H9 (cell line): ENCODE data around the gene MARCHF3. TPM values are rescaled to one million over a fixed set of nuclear protein-coding genes. Genes with fewer than 3 reads are reported as not detected.

ENCODE experiments used
- DNase-seq: peaks from one replicate; pipeline ENCODE4 v3.0.0-alpha.2; 2017
- H2AFZ ChIP-seq: one replicate; pipeline ENCODE4 v1.6.1; 2013; ENCODE audit warnings: mild to moderate bottlenecking, low read length, control low read depth, moderate library complexity
- H2AK5ac ChIP-seq: 2 replicates; pipeline ENCODE4 v1.6.1; 2013; ENCODE audit warnings: low read length, control low read depth, mixed read lengths; ENCODE audit not compliant: insufficient read length
- H2BK120ac ChIP-seq: one replicate; pipeline ENCODE4 v1.6.1; 2013; ENCODE audit warnings: low read depth, mild to moderate bottlenecking, low read length, control low read depth, inconsistent platforms; ENCODE audit not compliant: poor library complexity, severe bottlenecking
- H2BK12ac ChIP-seq: 2 replicates; pipeline ENCODE4 v1.6.1; 2013; ENCODE audit warnings: low read length, control low read depth, mixed read lengths, low read depth; ENCODE audit not compliant: insufficient read length
- H2BK15ac ChIP-seq: 2 replicates; pipeline ENCODE4 v1.6.1; 2013; ENCODE audit warnings: low read depth, low read length, control low read depth
- H2BK20ac ChIP-seq: one replicate; pipeline ENCODE4 v1.6.1; 2013; ENCODE audit warnings: low read depth, mild to moderate bottlenecking, low read length, control low read depth, inconsistent platforms; ENCODE audit not compliant: poor library complexity, severe bottlenecking
- H2BK5ac ChIP-seq: 2 replicates; pipeline ENCODE4 v1.6.1; 2013; ENCODE audit warnings: low read length, control low read depth, mixed read lengths; ENCODE audit not compliant: insufficient read length
- H3K14ac ChIP-seq: 2 replicates; pipeline ENCODE4 v1.6.1; 2013; ENCODE audit warnings: low read length, control low read depth; ENCODE audit not compliant: insufficient read depth
- H3K18ac ChIP-seq: 2 replicates; pipeline ENCODE4 v1.6.1; 2013; ENCODE audit warnings: low read depth, mild to moderate bottlenecking, mixed read lengths, low read length, control low read depth; ENCODE audit not compliant: insufficient read length
- H3K23ac ChIP-seq: 2 replicates; pipeline ENCODE4 v1.6.1; 2013; ENCODE audit warnings: low read length, control low read depth, mixed read lengths, low read depth; ENCODE audit not compliant: insufficient read length
- H3K23me2 ChIP-seq: 2 replicates; pipeline ENCODE4 v1.6.1; 2013; ENCODE audit warnings: low read depth, mild to moderate bottlenecking, mixed read lengths, low read length, control low read depth; ENCODE audit not compliant: insufficient read length, poor library complexity, severe bottlenecking
- H3K27ac ChIP-seq: 2 replicates; pipeline ENCODE4 v1.5.1; 2013; ENCODE audit warnings: low read length, control low read depth, mixed read lengths, low read depth; ENCODE audit not compliant: insufficient read length
- H3K27me3 ChIP-seq: 2 replicates; pipeline ENCODE4 v1.6.1; 2013; ENCODE audit warnings: low read length, control low read depth, inconsistent platforms; ENCODE audit not compliant: insufficient read depth
- H3K4ac ChIP-seq: 2 replicates; pipeline ENCODE4 v1.6.1; 2013; ENCODE audit warnings: low read depth, mild to moderate bottlenecking, control low read depth, inconsistent platforms, low read length, moderate library complexity
- H3K4me1 ChIP-seq: 2 replicates; pipeline ENCODE4 v1.6.1; 2013; ENCODE audit warnings: low read length, control low read depth, inconsistent platforms; ENCODE audit not compliant: insufficient read depth
- H3K4me2 ChIP-seq: 2 replicates; pipeline ENCODE4 v1.6.1; 2013; ENCODE audit warnings: low read length, control low read depth, mixed read lengths; ENCODE audit not compliant: insufficient read length, insufficient read depth
- H3K56ac ChIP-seq: 2 replicates; pipeline ENCODE4 v1.6.1; 2013; ENCODE audit warnings: low read depth, mild to moderate bottlenecking, mixed read lengths, low read length, control low read depth; ENCODE audit not compliant: insufficient read length
- H3K79me1 ChIP-seq: 2 replicates; pipeline ENCODE4 v1.6.1; 2013; ENCODE audit warnings: low read depth, mild to moderate bottlenecking, moderate library complexity, low read length, control low read depth, inconsistent platforms; ENCODE audit not compliant: insufficient read depth, poor library complexity, severe bottlenecking
- H3K79me2 ChIP-seq: 2 replicates; pipeline ENCODE4 v1.6.1; 2013; ENCODE audit warnings: low read length, control low read depth, inconsistent platforms; ENCODE audit not compliant: insufficient read depth
- H3K9ac ChIP-seq: 2 replicates; pipeline ENCODE4 v1.6.1; 2013; ENCODE audit warnings: low read length, control low read depth, mixed read lengths; ENCODE audit not compliant: insufficient read length; ENCODE audit errors: extremely low read depth
- H3K9me3 ChIP-seq: one replicate; pipeline ENCODE4 v1.6.1; 2013; ENCODE audit warnings: low read depth, low read length, inconsistent platforms; ENCODE audit not compliant: control insufficient read depth
- H3T11ph ChIP-seq: one replicate; pipeline ENCODE4 v1.6.1; 2013; ENCODE audit warnings: mild to moderate bottlenecking, low read length, control low read depth, inconsistent platforms
- H4K20me1 ChIP-seq: one replicate; pipeline ENCODE4 v1.6.1; 2013; ENCODE audit not compliant: control insufficient read depth, insufficient read length, insufficient read depth
- H4K5ac ChIP-seq: 2 replicates; pipeline ENCODE4 v1.6.1; 2013; ENCODE audit warnings: low read depth, mild to moderate bottlenecking, mixed read lengths, low read length, control low read depth; ENCODE audit not compliant: insufficient read length
- H4K8ac ChIP-seq: replicated peaks from 2 replicates; pipeline ENCODE4 v1.6.1; 2013; ENCODE audit warnings: low read length, control low read depth, mixed read lengths, low read depth; ENCODE audit not compliant: insufficient read length
- H4K91ac ChIP-seq: 2 replicates; pipeline ENCODE4 v1.6.1; 2013; ENCODE audit warnings: low read depth, mild to moderate bottlenecking, moderate library complexity, mixed read lengths, low read length, control low read depth; ENCODE audit not compliant: insufficient read length
- H3K27ac Mint-ChIP-seq, 3 experiments: 2 replicates in 2 of 3; 3 replicates in 1 of 3; pipeline ENCODE4 v1.8.0; 2020 to 2021; ENCODE audit warnings: mixed read lengths in 3 of 3, mild to moderate bottlenecking in 1 of 3, moderate library complexity in 1 of 3
- H3K27me3 Mint-ChIP-seq: 2 replicates; pipeline ENCODE4 v1.8.0; 2021; ENCODE audit warnings: low read depth, mild to moderate bottlenecking, moderate library complexity, mixed read lengths
- H3K36me3 Mint-ChIP-seq, 3 experiments: 2 replicates in 2 of 3; 3 replicates in 1 of 3; pipeline ENCODE4 v1.8.0; 2020 to 2021; ENCODE audit warnings: low read depth in 3 of 3, mixed read lengths in 3 of 3; ENCODE audit not compliant: insufficient read depth in 1 of 3
- H3K4me1 Mint-ChIP-seq, 2 experiments: 2 replicates each; pipeline ENCODE4 v1.8.0; 2020; ENCODE audit warnings: mixed read lengths in 2 of 2
- H3K4me3 Mint-ChIP-seq, 2 experiments: 2 replicates in 1 of 2; 3 replicates in 1 of 2; pipeline ENCODE4 v1.8.0; 2020 to 2021; ENCODE audit warnings: mild to moderate bottlenecking in 2 of 2, mixed read lengths in 2 of 2, moderate library complexity in 1 of 2
- H3K9me3 Mint-ChIP-seq, 2 experiments: 2 replicates in 1 of 2; 3 replicates in 1 of 2; pipeline ENCODE4 v1.8.0; 2020; ENCODE audit warnings: mild to moderate bottlenecking in 2 of 2, mixed read lengths in 2 of 2, moderate library complexity in 1 of 2
- WGBS: extraction: QIAGEN DNeasy Blood & Tissue Kit; methylation state at CpG from one replicate; pipeline ENCODE4 v1.1.7; 2013; ENCODE audit warnings: missing lambda C conversion rate, low lambda C conversion rate, mixed read lengths; ENCODE audit not compliant: insufficient read length; ENCODE audit errors: extremely low coverage; 5-methylcytosine and 5-hydroxymethylcytosine counted together
- total RNA-seq: library from RNA; stranded (reverse); gene quantifications from 2 replicates; pipeline ENCODE4 v1.2.1, GENCODE V29; 2021
- TF ChIP-seq, protein P1 (sequence below): fragments of 200-600 bp; sonication (generic); conservative IDR thresholded peaks from 3 replicates; pipeline ENCODE4 v1.8.0; 2021; ENCODE audit warnings: antibody characterized with exemption, mild to moderate bottlenecking

Gene MARCHF3
- total RNA-seq, 1 experiment from 2014 or later: 17.7 TPM

GRCh38 chr5:126995039-126995438, 35.3 kb downstream of the MARCHF3 start:
- Histone ChIP-seq H2AFZ (no peak overlapping the region), H3K27me3 (no peaks in the 10 kb centered on the region), H3K9ac (no peak overlapping the region), H3T11ph (no peak overlapping the region), H3K27ac (no peak overlapping the region), H3K14ac (no peak overlapping the region), H4K8ac (no peak overlapping the region), H2BK15ac (no peak overlapping the region), H2BK5ac (no peak overlapping the region), H4K20me1 (no peaks in the 10 kb centered on the region), H2BK120ac (no peak overlapping the region), H4K91ac (no peak overlapping the region), H2BK12ac (no peak overlapping the region), H3K9me3 (no peaks in the 10 kb centered on the region), H3K79me2 (no peaks in the 10 kb centered on the region), H3K4me1 (no peaks in the 10 kb centered on the region; the same call in 1 of the 2 replicates), H3K18ac (no peak overlapping the region), H3K4ac (no peak overlapping the region), H3K56ac (no peak overlapping the region), H2AK5ac (no peak overlapping the region), H4K5ac (no peak overlapping the region), H3K23me2 (no peaks in the 10 kb centered on the region), H2BK20ac (no peak overlapping the region), H3K23ac (no peak overlapping the region), H3K4me2 (no peak overlapping the region), H3K79me1 (no peaks in the 10 kb centered on the region)
- Mint-ChIP-seq H3K4me3 (no peak overlapping the region), H3K27ac (no peak overlapping the region), H3K4me1 (peaks cover 0 to 4% of the 10 kb centered on the region in 2 experiments; a peak in 2 of 4 replicates), H3K36me3 (peaks cover 4 to 6% (median 4%) of the 10 kb centered on the region in 3 experiments; a peak in 3 of 7 replicates), H3K27me3 (no peaks in the 10 kb centered on the region), H3K9me3 (peaks cover 0 to 3% of the 10 kb centered on the region in 2 experiments; a peak in 3 of 5 replicates)
- no CpG with 5 or more reads among the region's 3 CpGs for WGBS
- TF ChIP-seq, protein P1, sequence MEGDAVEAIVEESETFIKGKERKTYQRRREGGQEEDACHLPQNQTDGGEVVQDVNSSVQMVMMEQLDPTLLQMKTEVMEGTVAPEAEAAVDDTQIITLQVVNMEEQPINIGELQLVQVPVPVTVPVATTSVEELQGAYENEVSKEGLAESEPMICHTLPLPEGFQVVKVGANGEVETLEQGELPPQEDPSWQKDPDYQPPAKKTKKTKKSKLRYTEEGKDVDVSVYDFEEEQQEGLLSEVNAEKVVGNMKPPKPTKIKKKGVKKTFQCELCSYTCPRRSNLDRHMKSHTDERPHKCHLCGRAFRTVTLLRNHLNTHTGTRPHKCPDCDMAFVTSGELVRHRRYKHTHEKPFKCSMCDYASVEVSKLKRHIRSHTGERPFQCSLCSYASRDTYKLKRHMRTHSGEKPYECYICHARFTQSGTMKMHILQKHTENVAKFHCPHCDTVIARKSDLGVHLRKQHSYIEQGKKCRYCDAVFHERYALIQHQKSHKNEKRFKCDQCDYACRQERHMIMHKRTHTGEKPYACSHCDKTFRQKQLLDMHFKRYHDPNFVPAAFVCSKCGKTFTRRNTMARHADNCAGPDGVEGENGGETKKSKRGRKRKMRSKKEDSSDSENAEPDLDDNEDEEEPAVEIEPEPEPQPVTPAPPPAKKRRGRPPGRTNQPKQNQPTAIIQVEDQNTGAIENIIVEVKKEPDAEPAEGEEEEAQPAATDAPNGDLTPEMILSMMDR: no peak
- DNase-seq: no peak
